Dendritic cell treated with granulocyte-macrophage colony-stimulating factor and Interleukin-4, amounts not matched to agents 40 ng/mL and 50 ng/mL, for 4 days (primary cell): Measurements from ENCODE around the gene SORCS3.

Experiments used
- H3K27ac Mint-ChIP-seq: one replicate; pipeline ENCODE4 v1.8.0; 2022; ENCODE audit warnings: mild to moderate bottlenecking, mixed read lengths
- H3K27me3 Mint-ChIP-seq: one replicate; pipeline ENCODE4 v1.8.0; 2022; ENCODE audit warnings: mild to moderate bottlenecking, mixed read lengths
- H3K36me3 Mint-ChIP-seq: one replicate; pipeline ENCODE4 v1.8.0; 2022; ENCODE audit warnings: low read depth, mixed read lengths
- H3K4me1 Mint-ChIP-seq: one replicate; pipeline ENCODE4 v1.8.0; 2022; ENCODE audit warnings: low read depth, mixed read lengths
- H3K4me3 Mint-ChIP-seq: one replicate; pipeline ENCODE4 v1.8.0; 2022; ENCODE audit warnings: mild to moderate bottlenecking, moderate library complexity, mixed read lengths
- H3K9me3 Mint-ChIP-seq: one replicate; pipeline ENCODE4 v1.8.0; 2022; ENCODE audit warnings: mixed read lengths
- intact Hi-C: fragments of 100-400 bp; cut with micrococcal nuclease; formaldehyde crosslinking; loops from one replicate; pipeline ENCODE4 v1.15.0; 2022

Gene SORCS3

GRCh38 chr10:104638861-104639589 lies 2.1 kb upstream of the SORCS3 start:
- peaks cover 70% of the 10 kb centered on the region for H3K27me3 Mint-ChIP-seq
- intact Hi-C loops: no loop called here

GRCh38 chr10:104639590-104640338 lies 1.3 kb upstream of the SORCS3 start:
- no peaks in the 10 kb centered on the region for H3K36me3 Mint-ChIP-seq
- H3K4me3 Mint-ChIP-seq: no peak overlapping the region
- H3K27ac Mint-ChIP-seq: no peak overlapping the region
- no peaks in the 10 kb centered on the region for H3K4me1 Mint-ChIP-seq
- intact Hi-C loops: no loop called here
- H3K9me3 Mint-ChIP-seq: no peaks in the 10 kb centered on the region
- peaks cover 75% of the 10 kb centered on the region for H3K27me3 Mint-ChIP-seq

More at GRCh38 chr10:104638861-104639589, 2.1 kb upstream of the SORCS3 start:
- Mint-ChIP-seq H3K4me3 (no peak overlapping the region), H3K36me3 (no peaks in the 10 kb centered on the region), H3K9me3 (no peaks in the 10 kb centered on the region), H3K4me1 (no peaks in the 10 kb centered on the region), H3K27ac (no peak overlapping the region)

GRCh38 chr10:104640339-104641186 lies 527 bp upstream of the SORCS3 start:
- Mint-ChIP-seq H3K36me3 (no peaks in the 10 kb centered on the region), H3K4me3 (no peak overlapping the region), H3K4me1 (no peaks in the 10 kb centered on the region), H3K27me3 (peaks cover 81% of the 10 kb centered on the region), H3K9me3 (no peaks in the 10 kb centered on the region), H3K27ac (no peak overlapping the region)
- intact Hi-C loops: no loop called here

- Mint-ChIP-seq H3K27ac (no peak overlapping the region), H3K9me3 (no peaks in the 10 kb centered on the region), H3K27me3 (peaks cover 83% of the 10 kb centered on the region), H3K4me1 (no peaks in the 10 kb centered on the region), H3K36me3 (no peaks in the 10 kb centered on the region), H3K4me3 (no peak overlapping the region)
- intact Hi-C loops: no loop called here
These were observed 1.0 kb downstream of the SORCS3 start for GRCh38 chr10:104641937-104642657.

- H3K27ac Mint-ChIP-seq: no peak overlapping the region
- H3K4me1 Mint-ChIP-seq: no peaks in the 10 kb centered on the region
- no peaks in the 10 kb centered on the region for H3K36me3 Mint-ChIP-seq
- no peaks in the 10 kb centered on the region for H3K9me3 Mint-ChIP-seq
- intact Hi-C loops: no loop called here
- H3K4me3 Mint-ChIP-seq: no peak overlapping the region
- H3K27me3 Mint-ChIP-seq: peaks cover 81% of the 10 kb centered on the region
These were observed 1.7 kb downstream of the SORCS3 start for GRCh38 chr10:104642658-104643302.

- H3K27ac Mint-ChIP-seq: no peak overlapping the region
- H3K4me3 Mint-ChIP-seq: no peak overlapping the region
- H3K4me1 Mint-ChIP-seq: no peaks in the 10 kb centered on the region
- no peaks in the 10 kb centered on the region for H3K36me3 Mint-ChIP-seq
- no peaks in the 10 kb centered on the region for H3K9me3 Mint-ChIP-seq
- peaks cover 76% of the 10 kb centered on the region for H3K27me3 Mint-ChIP-seq
- intact Hi-C loops: no loop called here
These were observed 2.2 kb downstream of the SORCS3 start for GRCh38 chr10:104643303-104643663.

GRCh38 chr10:104646146-104646545 lies 5.1 kb downstream of the SORCS3 start:
- Mint-ChIP-seq H3K4me1 (no peaks in the 10 kb centered on the region), H3K4me3 (no peak overlapping the region), H3K36me3 (no peaks in the 10 kb centered on the region), H3K9me3 (no peaks in the 10 kb centered on the region), H3K27ac (no peak overlapping the region), H3K27me3 (peaks cover 53% of the 10 kb centered on the region)
- intact Hi-C loops: no loop called here

- Mint-ChIP-seq H3K36me3 (no peaks in the 10 kb centered on the region), H3K4me1 (no peaks in the 10 kb centered on the region), H3K4me3 (no peak overlapping the region), H3K27ac (no peak overlapping the region), H3K9me3 (no peaks in the 10 kb centered on the region), H3K27me3 (peaks cover 35% of the 10 kb centered on the region)
- intact Hi-C loops: no loop called here
These were observed 7.3 kb downstream of the SORCS3 start for GRCh38 chr10:104648421-104648820.

GRCh38 chr10:104650072-104650471 lies 9.0 kb downstream of the SORCS3 start:
- Mint-ChIP-seq H3K4me3 (no peak overlapping the region), H3K9me3 (no peaks in the 10 kb centered on the region), H3K27ac (no peak overlapping the region), H3K4me1 (no peaks in the 10 kb centered on the region), H3K36me3 (no peaks in the 10 kb centered on the region), H3K27me3 (peaks cover 18% of the 10 kb centered on the region)
- intact Hi-C loops: no loop called here

- Mint-ChIP-seq H3K4me3 (no peak overlapping the region), H3K36me3 (no peaks in the 10 kb centered on the region), H3K9me3 (no peaks in the 10 kb centered on the region), H3K4me1 (no peaks in the 10 kb centered on the region), H3K27ac (no peak overlapping the region), H3K27me3 (peaks cover 15% of the 10 kb centered on the region)
- intact Hi-C loops: no loop called here
These were observed 9.7 kb downstream of the SORCS3 start for GRCh38 chr10:104650635-104651331.

GRCh38 chr10:104657036-104657435 lies 15.9 kb downstream of the SORCS3 start:
- H3K4me3 Mint-ChIP-seq: no peak overlapping the region
- no peak overlapping the region for H3K27ac Mint-ChIP-seq
- H3K27me3 Mint-ChIP-seq: peaks cover 4% of the 10 kb centered on the region
- H3K9me3 Mint-ChIP-seq: no peaks in the 10 kb centered on the region
- H3K4me1 Mint-ChIP-seq: no peaks in the 10 kb centered on the region
- intact Hi-C loops: no loop called here
- H3K36me3 Mint-ChIP-seq: no peaks in the 10 kb centered on the region

- no peaks in the 10 kb centered on the region for H3K4me1 Mint-ChIP-seq
- H3K27me3 Mint-ChIP-seq: peaks cover 4% of the 10 kb centered on the region
- H3K36me3 Mint-ChIP-seq: no peaks in the 10 kb centered on the region
- H3K4me3 Mint-ChIP-seq: no peak overlapping the region
- intact Hi-C loops: no loop called here
- no peak overlapping the region for H3K27ac Mint-ChIP-seq
- H3K9me3 Mint-ChIP-seq: no peaks in the 10 kb centered on the region
These were observed 16.4 kb downstream of the SORCS3 start for GRCh38 chr10:104657457-104657856.

GRCh38 chr10:104658067-104658466 lies 17.0 kb downstream of the SORCS3 start:
- no peak overlapping the region for H3K4me3 Mint-ChIP-seq
- no peaks in the 10 kb centered on the region for H3K9me3 Mint-ChIP-seq
- intact Hi-C loops: no loop called here
- H3K4me1 Mint-ChIP-seq: no peaks in the 10 kb centered on the region
- no peak overlapping the region for H3K27ac Mint-ChIP-seq
- peaks cover 6% of the 10 kb centered on the region for H3K27me3 Mint-ChIP-seq
- H3K36me3 Mint-ChIP-seq: no peaks in the 10 kb centered on the region
